Stimulated activated effector memory CD8-positive, alpha-beta T cell treated with anti-CD3 and anti-CD28 coated beads, Interleukin-12 subunit alpha, Interleukin-12 subunit beta, amount 100 ng/mL, for 72 hours (primary cell): Measurements from ENCODE around the gene SERPINA4.

Source experiments
- ATAC-seq: fragments of 150-1000 bp; cut with Tn5 transposase; 2 replicates; pipeline ENCODE4 v1.10.0; 2021
- DNase-seq, 2 donors: peaks; one replicate each; pipeline ENCODE4 v3.0.0; 2021 to 2022; ENCODE audit warnings: low spot score in 2 of 2
- H3K27ac Mint-ChIP-seq: one replicate; pipeline ENCODE4 v1.8.0; 2022; ENCODE audit warnings: mild to moderate bottlenecking, mixed read lengths
- H3K36me3 Mint-ChIP-seq: one replicate; pipeline ENCODE4 v1.8.0; 2022; ENCODE audit warnings: mild to moderate bottlenecking, mixed read lengths
- H3K4me1 Mint-ChIP-seq: one replicate; pipeline ENCODE4 v1.8.0; 2022; ENCODE audit warnings: mixed read lengths
- H3K4me3 Mint-ChIP-seq: one replicate; pipeline ENCODE4 v1.8.0; 2022; ENCODE audit warnings: mild to moderate bottlenecking, mixed read lengths
- H3K9me3 Mint-ChIP-seq: one replicate; pipeline ENCODE4 v1.8.0; 2022; ENCODE audit warnings: mixed read lengths

The SERPINA4 gene

DNA sequence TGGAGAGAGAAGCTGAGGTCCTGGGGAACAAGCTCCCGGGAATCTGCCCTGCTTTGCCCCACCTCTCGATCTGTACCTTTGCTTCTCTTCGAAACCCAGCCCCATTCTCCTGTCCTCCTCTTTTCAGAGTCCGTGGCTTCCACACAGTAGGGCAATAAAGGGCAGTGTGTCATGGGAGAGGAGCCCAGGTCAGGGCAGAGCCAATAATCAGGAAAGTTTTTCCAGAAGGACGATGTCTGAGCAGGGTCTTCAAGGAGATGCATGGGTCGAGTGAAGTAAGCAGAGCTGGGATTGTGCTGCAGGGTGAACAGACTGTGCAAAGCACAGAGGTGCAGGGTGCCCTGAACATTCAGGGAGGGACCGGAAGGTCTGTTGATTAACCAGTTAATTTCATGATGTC, 22.1 kb upstream of the SERPINA4 start:
- H3K9me3 Mint-ChIP-seq: no peaks in the 10 kb centered on the region
- H3K4me3 Mint-ChIP-seq: no peak overlapping the region
- no peak for ATAC-seq
- no peak for DNase-seq
- no peaks in the 10 kb centered on the region for H3K36me3 Mint-ChIP-seq
- peaks cover 5% of the 10 kb centered on the region for H3K4me1 Mint-ChIP-seq
- no peak overlapping the region for H3K27ac Mint-ChIP-seq

DNA sequence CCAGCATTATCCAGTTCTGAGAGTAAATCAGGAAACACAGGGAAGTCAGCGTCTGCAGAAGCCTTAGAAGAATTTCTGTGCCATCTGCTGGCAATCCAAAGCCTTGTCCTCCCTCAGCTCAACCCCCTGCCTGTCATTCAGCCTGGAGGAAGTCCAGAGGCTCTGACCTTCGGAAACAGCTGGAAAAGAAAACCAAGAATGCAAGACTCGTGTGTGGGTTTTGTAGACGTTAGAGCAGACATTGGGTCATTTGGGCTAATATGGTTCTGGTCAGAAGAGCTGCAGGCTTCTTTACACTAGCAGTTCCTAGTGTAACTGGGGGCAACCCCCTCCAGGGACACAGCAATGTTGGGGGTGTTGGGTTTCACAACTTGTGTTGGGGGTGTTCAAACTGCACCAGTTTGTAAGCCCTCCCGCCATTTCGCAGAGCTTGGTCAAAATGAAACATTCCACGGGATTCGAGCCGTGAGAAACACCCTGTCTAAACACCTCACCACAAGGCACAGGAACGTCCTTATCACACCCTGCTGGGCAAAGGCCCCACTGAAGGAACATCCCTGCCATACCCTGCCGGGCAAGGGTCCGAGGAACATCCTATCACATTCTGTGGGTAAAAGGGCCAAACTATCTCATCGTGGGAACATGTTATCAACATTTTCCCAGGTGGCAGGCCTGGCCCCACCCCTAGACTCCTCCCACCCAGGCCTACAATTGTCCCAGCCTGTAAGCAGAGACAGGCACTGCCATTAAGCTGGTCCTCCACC, 21.0 kb upstream of the SERPINA4 start:
- H3K4me1 Mint-ChIP-seq: peaks cover 5% of the 10 kb centered on the region
- H3K27ac Mint-ChIP-seq: no peak overlapping the region
- H3K4me3 Mint-ChIP-seq: no peak overlapping the region
- H3K9me3 Mint-ChIP-seq: no peaks in the 10 kb centered on the region
- H3K36me3 Mint-ChIP-seq: no peaks in the 10 kb centered on the region
- ATAC-seq: no peak
- DNase-seq: no peak

DNA sequence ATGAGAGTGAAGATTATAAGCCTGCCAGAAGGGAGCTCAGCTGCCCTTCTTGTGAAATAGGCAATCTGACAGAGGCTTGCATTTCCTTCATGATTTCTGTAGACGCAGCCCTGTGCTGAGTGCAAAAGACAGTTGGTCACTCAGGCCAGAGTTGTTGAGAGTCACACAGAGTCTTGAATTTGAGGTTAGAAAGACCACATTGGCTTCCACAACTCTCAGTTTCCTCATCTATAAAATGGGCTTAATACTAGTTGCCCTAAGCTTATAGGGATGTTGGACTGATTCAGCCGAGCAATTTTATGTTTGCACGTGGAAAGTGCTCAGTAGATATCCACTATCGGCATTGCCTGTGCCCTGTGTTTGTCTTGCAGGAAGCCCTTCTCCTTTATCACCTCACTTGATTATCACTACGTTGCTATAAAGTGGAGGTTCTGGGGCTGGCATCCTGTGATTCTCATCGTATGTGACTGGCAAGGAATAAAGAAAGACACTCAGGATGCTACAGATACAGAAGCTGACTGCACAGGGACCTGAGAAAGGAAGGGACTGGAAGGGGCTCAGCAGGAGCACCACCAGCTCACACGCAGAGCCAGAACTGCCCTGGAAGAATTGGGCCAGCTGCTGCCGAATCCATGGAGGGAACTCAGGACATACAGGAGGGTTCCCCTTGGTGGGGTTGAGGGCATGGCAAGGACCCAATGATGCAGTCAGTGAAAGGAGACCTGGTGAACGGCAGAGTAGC, 19.8 kb upstream of the SERPINA4 start:
- peaks cover 5% of the 10 kb centered on the region for H3K4me1 Mint-ChIP-seq
- no peak overlapping the region for H3K27ac Mint-ChIP-seq
- H3K36me3 Mint-ChIP-seq: no peaks in the 10 kb centered on the region
- ATAC-seq (no peak), DNase-seq (no peak)
- no peaks in the 10 kb centered on the region for H3K9me3 Mint-ChIP-seq
- H3K4me3 Mint-ChIP-seq: no peak overlapping the region

DNA sequence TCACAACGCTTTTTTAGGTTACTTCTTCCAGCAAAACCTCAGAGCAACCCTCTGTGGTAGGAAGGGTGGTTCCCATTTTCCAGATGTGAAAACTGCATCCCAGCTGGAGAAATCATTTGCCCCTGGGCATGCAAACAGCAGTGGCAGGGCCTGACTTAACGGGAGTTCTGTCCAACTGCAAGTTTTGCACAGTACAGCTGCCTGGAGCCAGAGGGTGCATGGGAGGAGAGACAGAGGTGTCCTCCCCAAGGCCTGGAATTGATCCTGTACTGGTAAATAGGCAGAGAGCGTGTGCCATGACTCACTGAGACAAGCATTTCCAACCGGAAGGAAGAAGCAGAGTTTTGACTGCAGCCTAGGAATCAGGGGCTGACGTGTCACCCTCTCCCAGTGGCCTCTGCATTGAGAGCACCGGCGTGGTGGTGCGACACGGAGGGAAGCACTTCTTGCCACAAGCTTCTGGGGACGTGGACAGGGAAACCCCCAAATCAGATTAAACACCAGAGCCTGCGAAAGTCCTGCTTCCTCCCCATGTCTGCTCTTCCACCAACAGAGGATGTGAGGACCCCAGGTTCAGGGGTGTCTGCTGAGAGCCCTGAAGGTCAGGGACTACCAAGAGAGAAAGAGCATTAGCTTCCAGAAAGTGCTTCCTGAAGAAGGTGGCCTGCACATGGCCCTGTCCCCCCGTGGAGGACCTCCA, 19.0 kb upstream of the SERPINA4 start:
- no peak for DNase-seq
- H3K27ac Mint-ChIP-seq: no peak overlapping the region
- no peak for ATAC-seq

DNA sequence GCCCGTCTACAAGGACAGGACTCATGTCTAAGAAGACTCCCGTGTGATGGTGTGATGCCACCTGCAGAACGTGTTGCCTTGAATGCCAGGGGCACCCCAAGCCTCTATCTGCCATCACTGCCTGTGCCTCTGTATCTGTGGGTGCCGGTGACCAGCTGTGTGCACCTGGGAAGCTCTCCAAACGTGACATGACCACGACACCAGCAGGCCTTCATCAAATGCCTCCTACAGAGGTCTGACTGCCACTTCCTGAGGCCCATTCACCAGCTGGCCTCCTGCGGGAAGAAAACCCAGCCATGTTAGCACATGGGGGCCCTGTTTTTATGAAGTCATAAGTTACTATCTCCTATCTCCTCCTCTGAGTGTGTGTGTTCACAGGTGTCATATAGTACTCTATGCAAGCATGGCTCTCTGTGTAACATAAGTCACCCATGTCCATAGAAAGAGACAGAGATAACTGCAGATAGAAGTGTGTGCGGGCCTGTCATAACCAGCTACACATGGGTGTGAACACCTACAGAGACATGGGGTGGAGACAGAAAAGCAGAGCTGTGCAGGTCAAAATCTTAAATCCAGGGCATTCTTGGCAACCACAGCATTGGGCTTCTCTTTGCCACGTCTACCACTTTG, 18.3 kb upstream of the SERPINA4 start:
- ATAC-seq (no peak), DNase-seq (no peak)
- H3K9me3 Mint-ChIP-seq: no peaks in the 10 kb centered on the region
- no peak overlapping the region for H3K4me3 Mint-ChIP-seq
- no peak overlapping the region for H3K27ac Mint-ChIP-seq
- no peaks in the 10 kb centered on the region for H3K36me3 Mint-ChIP-seq
- H3K4me1 Mint-ChIP-seq: peaks cover 5% of the 10 kb centered on the region

More for the DNA sequence above, 19.0 kb upstream of the SERPINA4 start:
- peaks cover 5% of the 10 kb centered on the region for H3K4me1 Mint-ChIP-seq
- H3K4me3 Mint-ChIP-seq: no peak overlapping the region
- no peaks in the 10 kb centered on the region for H3K9me3 Mint-ChIP-seq
- no peaks in the 10 kb centered on the region for H3K36me3 Mint-ChIP-seq

DNA sequence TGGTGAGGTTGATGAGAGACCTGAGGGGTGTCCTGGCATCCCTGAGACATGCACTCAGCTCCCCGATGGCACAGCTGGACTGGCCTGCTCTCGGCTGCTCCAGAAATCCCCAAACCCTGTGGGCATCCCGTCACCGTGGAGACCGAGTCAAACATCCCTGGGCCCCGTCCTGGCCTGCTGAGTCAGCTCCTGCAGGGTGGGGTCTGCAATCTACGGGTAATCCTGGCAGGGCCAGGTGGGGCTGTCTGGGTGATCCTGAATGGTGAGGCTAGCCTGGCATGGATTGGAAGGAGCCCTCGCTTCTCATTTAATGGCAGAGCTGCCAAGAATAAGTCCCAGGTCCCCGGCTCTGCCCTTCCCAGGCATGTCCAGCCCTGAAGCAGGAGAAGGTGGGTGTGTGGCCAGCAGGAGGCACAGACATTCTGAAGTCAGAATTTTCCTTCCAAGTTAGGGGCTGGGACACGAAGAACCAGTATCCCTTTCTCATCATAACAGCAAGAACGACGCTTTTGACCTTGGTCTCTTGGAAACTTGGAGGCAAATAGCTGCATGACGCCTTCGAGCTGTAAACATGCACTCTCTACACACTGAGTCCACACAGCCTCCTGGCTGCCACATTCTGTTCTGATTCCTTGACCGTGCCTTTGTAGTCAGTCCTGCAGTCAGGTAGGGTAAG, 17.7 kb upstream of the SERPINA4 start:
- Mint-ChIP-seq H3K9me3 (no peaks in the 10 kb centered on the region), H3K36me3 (no peaks in the 10 kb centered on the region), H3K27ac (no peak overlapping the region), H3K4me3 (no peak overlapping the region), H3K4me1 (peaks cover 5% of the 10 kb centered on the region)
- ATAC-seq (no peak), DNase-seq (no peak)

DNA sequence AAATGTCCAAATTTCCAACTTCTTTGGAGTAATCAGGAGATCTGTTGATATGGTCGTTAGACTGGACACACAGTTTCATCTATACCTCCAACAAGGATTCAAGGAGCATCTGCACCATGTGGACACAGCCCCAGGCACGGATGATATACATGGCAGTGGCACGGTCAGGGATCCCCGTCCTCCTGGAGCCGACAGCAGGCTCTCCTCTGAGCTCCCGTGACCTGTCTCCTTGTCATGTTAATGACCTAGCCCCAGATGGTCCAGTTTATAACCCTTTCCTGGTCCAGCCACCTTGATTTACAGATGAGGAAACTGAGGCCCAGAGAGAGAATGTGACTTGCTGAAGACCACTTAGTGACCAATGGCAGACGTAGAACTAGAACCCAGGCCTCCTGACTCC, 16.5 kb upstream of the SERPINA4 start:
- ATAC-seq: no peak
- Mint-ChIP-seq H3K4me3 (no peak overlapping the region), H3K9me3 (no peaks in the 10 kb centered on the region), H3K36me3 (no peaks in the 10 kb centered on the region), H3K27ac (no peak overlapping the region), H3K4me1 (peaks cover 5% of the 10 kb centered on the region)
- no peak for DNase-seq

DNA sequence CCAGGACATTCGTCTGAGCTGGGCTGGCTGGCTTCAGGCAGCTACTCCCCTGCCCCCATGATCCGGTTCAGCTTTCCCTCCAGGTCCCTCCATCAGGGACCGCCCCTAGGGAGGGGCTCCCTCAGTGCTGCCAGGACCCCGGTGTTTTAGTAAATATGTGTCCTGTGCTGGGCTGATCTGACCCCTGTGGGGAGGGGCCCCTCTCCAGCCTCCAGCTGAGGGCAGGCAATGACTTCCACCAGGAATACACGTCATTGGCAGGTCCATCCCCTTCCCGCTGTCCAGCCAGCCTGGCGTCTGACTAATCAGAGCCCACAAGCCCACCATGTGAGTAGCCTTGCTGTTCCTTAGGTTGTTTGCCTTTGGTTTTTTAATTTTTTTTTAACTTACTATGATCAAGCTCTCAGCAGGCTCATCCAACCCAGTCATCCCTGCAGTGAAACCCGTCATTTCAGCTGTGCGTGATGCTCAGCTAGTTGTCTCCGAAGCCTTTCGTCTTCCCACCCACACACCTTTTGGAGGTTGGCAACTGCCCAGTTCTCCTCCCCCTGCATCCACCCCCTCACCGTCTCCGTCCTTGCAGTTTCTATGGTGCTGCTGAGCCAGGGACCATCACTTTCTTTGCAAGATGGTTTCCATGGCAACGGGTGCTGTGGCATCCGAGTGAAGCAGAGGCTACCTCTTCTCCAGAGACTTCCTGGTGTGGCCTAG, 16.0 kb upstream of the SERPINA4 start:
- DNase-seq: no peak
- peaks cover 5% of the 10 kb centered on the region for H3K4me1 Mint-ChIP-seq
- ATAC-seq: no peak
- no peaks in the 10 kb centered on the region for H3K9me3 Mint-ChIP-seq
- no peaks in the 10 kb centered on the region for H3K36me3 Mint-ChIP-seq
- no peak overlapping the region for H3K4me3 Mint-ChIP-seq
- no peak overlapping the region for H3K27ac Mint-ChIP-seq

DNA sequence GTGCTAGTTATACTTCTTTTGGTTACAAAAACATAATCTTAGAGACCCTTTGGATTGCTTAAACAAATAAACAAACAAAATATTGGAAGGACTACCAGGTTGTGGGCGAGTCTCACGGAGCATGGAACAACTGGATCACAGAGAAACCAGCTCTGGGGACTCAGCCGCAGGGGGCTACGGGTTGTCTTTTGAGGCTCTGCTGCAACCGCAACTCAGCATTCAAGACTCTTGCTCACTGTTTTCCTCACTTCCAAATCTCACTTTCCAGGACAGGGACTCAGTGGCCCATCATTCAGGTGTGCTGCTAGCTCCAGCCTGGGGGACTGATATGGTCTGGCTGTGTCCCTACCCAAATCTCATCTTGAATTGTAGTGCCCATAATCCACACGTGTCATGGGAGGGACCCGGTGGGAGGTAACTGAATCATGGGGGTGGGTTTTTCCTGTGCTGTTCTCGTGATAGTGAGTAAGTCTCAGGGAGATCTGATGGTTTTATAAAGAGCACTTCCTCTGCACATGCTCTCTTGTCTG, 14.0 kb upstream of the SERPINA4 start:
- no peak for DNase-seq
- Mint-ChIP-seq H3K27ac (no peak overlapping the region), H3K36me3 (no peaks in the 10 kb centered on the region), H3K9me3 (no peaks in the 10 kb centered on the region), H3K4me3 (no peak overlapping the region), H3K4me1 (no peaks in the 10 kb centered on the region)
- ATAC-seq: no peak

DNA sequence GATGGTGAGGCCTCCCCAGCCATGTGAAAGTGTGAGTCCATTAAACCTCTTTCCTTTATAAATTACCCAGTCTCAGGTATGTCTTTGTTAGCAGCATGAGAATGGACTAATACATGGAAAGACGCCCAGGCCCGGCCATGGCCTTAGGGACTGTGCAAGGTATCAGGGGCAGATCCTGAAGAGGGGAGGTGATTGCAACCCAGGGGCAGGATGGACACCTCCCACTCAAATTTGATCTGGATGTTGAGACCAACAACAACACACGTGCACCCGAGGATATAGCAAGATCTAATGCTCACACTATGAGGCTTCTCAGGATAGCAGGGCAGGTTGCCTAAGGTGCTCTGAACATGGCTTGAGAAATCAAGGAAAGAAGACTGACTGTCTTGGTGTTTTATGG, 13.5 kb upstream of the SERPINA4 start:
- Mint-ChIP-seq H3K4me1 (no peaks in the 10 kb centered on the region), H3K36me3 (no peaks in the 10 kb centered on the region), H3K4me3 (no peak overlapping the region), H3K27ac (no peak overlapping the region), H3K9me3 (no peaks in the 10 kb centered on the region)
- ATAC-seq: no peak
- no peak for DNase-seq

DNA sequence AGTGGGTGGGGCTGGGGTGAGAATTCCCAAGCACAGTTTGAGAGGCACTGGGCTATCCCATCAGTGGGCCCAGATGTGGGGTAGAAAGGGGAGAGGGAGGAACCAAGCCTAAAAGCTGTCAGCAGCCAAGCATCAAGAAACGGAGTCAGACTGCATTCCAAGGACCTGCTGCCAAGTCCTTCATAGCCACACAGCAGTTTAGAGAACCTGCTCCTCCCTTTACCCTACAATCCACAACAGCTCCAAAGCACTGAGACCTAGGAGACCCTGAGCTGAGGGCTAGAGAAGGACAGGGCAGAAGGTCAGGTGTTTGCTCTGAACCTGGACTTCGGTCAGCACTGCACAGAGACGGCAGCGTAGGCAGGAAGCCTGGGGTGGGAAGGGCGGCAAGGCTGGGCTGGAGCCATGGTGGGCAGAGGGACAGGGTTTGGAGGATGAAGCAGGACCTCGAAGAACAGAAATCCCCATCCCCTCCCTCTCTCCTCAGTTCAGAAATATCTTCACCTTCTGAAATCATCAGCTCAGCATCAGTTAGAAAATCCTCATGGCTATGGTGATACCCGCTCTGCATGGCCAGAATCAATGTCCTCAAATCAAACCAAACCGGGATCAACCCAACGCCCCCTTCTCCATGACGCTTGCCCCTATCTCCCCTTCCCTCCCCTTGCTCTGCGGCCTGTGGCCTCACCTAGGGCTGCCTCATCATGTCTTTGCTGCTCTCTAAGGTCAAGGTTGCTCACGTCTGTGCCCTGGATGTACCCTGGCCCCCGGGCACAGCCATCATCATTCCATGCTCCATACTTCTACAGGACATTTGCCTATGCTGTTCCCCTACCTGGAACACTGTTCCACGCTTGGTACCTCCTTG, 12.9 kb upstream of the SERPINA4 start:
- no peak overlapping the region for H3K4me3 Mint-ChIP-seq
- DNase-seq (no peak), ATAC-seq (peak; percentile 38)
- no peaks in the 10 kb centered on the region for H3K9me3 Mint-ChIP-seq
- no peaks in the 10 kb centered on the region for H3K36me3 Mint-ChIP-seq
- H3K27ac Mint-ChIP-seq: no peak overlapping the region
- no peaks in the 10 kb centered on the region for H3K4me1 Mint-ChIP-seq

DNA sequence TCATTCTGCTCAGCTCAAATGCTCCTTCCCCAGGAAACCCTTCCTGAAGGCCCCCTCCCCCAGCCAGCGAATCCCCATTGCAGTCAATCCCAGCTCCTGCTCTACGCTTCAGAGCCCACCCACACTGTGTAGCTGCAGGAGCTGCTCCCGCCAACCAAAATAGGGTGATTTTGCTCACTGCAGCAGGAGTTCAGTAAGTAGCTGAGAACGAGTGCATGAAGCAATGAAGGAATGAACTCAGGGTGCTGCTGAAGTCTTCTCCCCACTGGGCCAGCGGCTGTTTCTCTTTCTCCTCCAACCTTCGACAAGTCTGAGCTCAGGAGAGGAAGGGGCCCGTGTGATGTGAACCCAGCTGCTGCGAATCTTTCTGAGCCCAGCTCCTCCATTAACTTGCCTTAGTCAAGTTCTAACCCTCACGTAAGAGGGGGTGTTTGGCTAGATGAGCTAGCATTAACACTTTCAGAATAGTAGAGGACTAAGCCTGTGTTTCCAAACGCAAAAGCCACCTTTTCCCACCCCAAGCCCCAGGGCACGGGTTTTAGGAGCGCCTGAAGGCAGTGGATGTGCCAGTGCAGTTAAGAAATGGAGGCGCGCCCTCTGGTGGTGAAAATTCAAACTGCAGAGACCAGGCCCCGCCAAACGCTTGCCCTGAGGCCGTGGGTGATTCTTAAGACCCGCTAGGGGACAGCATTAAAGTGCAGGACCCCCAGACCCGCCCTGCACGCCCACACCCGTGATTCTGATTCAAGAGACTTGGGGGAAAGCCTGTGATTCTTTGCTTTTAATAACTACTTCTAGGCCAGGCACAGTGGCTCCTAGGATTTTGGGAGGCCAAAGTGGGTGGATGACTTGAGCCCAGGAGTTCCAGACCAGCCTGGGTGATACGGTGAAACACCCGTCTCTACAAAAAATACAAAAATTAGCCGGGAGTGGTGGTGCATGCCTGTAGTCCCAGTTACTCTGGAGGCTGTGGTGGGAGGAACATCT, 11.9 kb upstream of the SERPINA4 start:
- DNase-seq (peak; percentile 50 to 82), ATAC-seq (peak; percentile 69)
- Mint-ChIP-seq H3K9me3 (no peaks in the 10 kb centered on the region), H3K4me3 (no peak overlapping the region), H3K4me1 (no peaks in the 10 kb centered on the region), H3K27ac (no peak overlapping the region), H3K36me3 (no peaks in the 10 kb centered on the region)

DNA sequence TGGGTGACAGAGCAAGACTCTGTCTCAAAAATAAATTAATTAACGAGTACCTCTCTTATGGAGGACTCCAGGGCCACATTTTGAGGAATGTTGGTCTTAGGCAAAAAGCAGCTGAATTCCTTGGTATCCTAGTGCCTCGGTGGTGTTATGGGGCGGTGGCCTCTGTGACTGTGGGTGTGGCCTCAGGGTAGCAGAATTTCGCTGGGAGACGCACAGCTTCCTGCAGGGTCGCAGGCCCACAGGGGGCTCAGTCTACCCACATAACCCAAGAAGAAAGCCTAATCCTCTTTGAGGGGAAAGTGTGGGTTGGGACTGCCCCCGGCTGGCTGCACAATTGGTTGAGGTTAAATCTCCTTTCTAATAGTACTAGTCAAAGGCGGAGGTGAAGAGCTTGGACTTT, 11.2 kb upstream of the SERPINA4 start:
- Mint-ChIP-seq H3K9me3 (no peaks in the 10 kb centered on the region), H3K27ac (no peak overlapping the region), H3K36me3 (no peaks in the 10 kb centered on the region), H3K4me1 (no peaks in the 10 kb centered on the region), H3K4me3 (no peak overlapping the region)
- ATAC-seq (no peak), DNase-seq (no peak)
